ENCODE results near the gene OAT.

DNA sequence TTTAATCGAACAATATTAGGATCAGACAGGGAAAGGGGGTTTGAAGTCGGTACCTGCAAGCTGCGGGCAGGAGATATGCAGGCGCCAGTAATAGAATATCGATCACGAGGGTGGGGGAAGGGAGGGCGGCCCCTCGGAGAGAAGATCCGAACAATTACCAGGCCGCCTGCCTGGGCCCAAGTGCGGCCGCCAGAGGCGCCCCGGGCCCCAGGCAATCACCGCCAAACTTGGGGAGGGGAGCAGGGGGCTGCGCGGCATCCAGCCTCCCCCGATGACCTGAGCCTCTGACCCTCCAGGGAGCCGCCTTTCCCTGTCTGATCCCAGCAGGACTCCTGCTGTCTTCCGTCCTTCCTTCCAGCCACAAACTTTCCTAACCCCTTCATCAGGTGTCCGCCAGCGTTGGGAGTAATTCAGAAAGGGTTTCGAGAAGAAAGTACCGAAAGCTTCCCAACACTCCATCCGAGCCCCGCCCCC is 30.0 kb upstream of the OAT start:
- TF ChIP-seq SPI1 (IDR thresholded peaks at IDR 0.05; ENCODE audit: borderline replicate concordance, low read depth), result no peak
- TF ChIP-seq, protein P1, sequence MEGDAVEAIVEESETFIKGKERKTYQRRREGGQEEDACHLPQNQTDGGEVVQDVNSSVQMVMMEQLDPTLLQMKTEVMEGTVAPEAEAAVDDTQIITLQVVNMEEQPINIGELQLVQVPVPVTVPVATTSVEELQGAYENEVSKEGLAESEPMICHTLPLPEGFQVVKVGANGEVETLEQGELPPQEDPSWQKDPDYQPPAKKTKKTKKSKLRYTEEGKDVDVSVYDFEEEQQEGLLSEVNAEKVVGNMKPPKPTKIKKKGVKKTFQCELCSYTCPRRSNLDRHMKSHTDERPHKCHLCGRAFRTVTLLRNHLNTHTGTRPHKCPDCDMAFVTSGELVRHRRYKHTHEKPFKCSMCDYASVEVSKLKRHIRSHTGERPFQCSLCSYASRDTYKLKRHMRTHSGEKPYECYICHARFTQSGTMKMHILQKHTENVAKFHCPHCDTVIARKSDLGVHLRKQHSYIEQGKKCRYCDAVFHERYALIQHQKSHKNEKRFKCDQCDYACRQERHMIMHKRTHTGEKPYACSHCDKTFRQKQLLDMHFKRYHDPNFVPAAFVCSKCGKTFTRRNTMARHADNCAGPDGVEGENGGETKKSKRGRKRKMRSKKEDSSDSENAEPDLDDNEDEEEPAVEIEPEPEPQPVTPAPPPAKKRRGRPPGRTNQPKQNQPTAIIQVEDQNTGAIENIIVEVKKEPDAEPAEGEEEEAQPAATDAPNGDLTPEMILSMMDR (IDR thresholded peaks at IDR 0.05; ENCODE audit: insufficient read depth, low read length), result no peak
- TF ChIP-seq, protein P2, sequence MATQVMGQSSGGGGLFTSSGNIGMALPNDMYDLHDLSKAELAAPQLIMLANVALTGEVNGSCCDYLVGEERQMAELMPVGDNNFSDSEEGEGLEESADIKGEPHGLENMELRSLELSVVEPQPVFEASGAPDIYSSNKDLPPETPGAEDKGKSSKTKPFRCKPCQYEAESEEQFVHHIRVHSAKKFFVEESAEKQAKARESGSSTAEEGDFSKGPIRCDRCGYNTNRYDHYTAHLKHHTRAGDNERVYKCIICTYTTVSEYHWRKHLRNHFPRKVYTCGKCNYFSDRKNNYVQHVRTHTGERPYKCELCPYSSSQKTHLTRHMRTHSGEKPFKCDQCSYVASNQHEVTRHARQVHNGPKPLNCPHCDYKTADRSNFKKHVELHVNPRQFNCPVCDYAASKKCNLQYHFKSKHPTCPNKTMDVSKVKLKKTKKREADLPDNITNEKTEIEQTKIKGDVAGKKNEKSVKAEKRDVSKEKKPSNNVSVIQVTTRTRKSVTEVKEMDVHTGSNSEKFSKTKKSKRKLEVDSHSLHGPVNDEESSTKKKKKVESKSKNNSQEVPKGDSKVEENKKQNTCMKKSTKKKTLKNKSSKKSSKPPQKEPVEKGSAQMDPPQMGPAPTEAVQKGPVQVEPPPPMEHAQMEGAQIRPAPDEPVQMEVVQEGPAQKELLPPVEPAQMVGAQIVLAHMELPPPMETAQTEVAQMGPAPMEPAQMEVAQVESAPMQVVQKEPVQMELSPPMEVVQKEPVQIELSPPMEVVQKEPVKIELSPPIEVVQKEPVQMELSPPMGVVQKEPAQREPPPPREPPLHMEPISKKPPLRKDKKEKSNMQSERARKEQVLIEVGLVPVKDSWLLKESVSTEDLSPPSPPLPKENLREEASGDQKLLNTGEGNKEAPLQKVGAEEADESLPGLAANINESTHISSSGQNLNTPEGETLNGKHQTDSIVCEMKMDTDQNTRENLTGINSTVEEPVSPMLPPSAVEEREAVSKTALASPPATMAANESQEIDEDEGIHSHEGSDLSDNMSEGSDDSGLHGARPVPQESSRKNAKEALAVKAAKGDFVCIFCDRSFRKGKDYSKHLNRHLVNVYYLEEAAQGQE (IDR thresholded peaks at IDR 0.05; ENCODE audit: insufficient replicate concordance, low read depth), result no peak
